H9 (cell line): ENCODE data around the gene EFNA3. TPM values are rescaled to one million over a fixed set of nuclear protein-coding genes. Genes with fewer than 3 reads are reported as not detected.

Experiments used
- DNase-seq: peaks from one replicate; pipeline ENCODE4 v3.0.0-alpha.2; 2017
- H2AFZ ChIP-seq: one replicate; pipeline ENCODE4 v1.6.1; 2013; ENCODE audit warnings: mild to moderate bottlenecking, low read length, control low read depth, moderate library complexity
- H2AK5ac ChIP-seq: 2 replicates; pipeline ENCODE4 v1.6.1; 2013; ENCODE audit warnings: low read length, control low read depth, mixed read lengths; ENCODE audit not compliant: insufficient read length
- H2BK120ac ChIP-seq: one replicate; pipeline ENCODE4 v1.6.1; 2013; ENCODE audit warnings: low read depth, mild to moderate bottlenecking, low read length, control low read depth, inconsistent platforms; ENCODE audit not compliant: poor library complexity, severe bottlenecking
- H2BK12ac ChIP-seq: 2 replicates; pipeline ENCODE4 v1.6.1; 2013; ENCODE audit warnings: low read length, control low read depth, mixed read lengths, low read depth; ENCODE audit not compliant: insufficient read length
- H2BK15ac ChIP-seq: 2 replicates; pipeline ENCODE4 v1.6.1; 2013; ENCODE audit warnings: low read depth, low read length, control low read depth
- H2BK20ac ChIP-seq: one replicate; pipeline ENCODE4 v1.6.1; 2013; ENCODE audit warnings: low read depth, mild to moderate bottlenecking, low read length, control low read depth, inconsistent platforms; ENCODE audit not compliant: poor library complexity, severe bottlenecking
- H2BK5ac ChIP-seq: 2 replicates; pipeline ENCODE4 v1.6.1; 2013; ENCODE audit warnings: low read length, control low read depth, mixed read lengths; ENCODE audit not compliant: insufficient read length
- H3K14ac ChIP-seq: 2 replicates; pipeline ENCODE4 v1.6.1; 2013; ENCODE audit warnings: low read length, control low read depth; ENCODE audit not compliant: insufficient read depth
- H3K18ac ChIP-seq: 2 replicates; pipeline ENCODE4 v1.6.1; 2013; ENCODE audit warnings: low read depth, mild to moderate bottlenecking, mixed read lengths, low read length, control low read depth; ENCODE audit not compliant: insufficient read length
- H3K23ac ChIP-seq: 2 replicates; pipeline ENCODE4 v1.6.1; 2013; ENCODE audit warnings: low read length, control low read depth, mixed read lengths, low read depth; ENCODE audit not compliant: insufficient read length
- H3K23me2 ChIP-seq: 2 replicates; pipeline ENCODE4 v1.6.1; 2013; ENCODE audit warnings: low read depth, mild to moderate bottlenecking, mixed read lengths, low read length, control low read depth; ENCODE audit not compliant: insufficient read length, poor library complexity, severe bottlenecking
- H3K27ac ChIP-seq: 2 replicates; pipeline ENCODE4 v1.5.1; 2013; ENCODE audit warnings: low read length, control low read depth, mixed read lengths, low read depth; ENCODE audit not compliant: insufficient read length
- H3K27me3 ChIP-seq: 2 replicates; pipeline ENCODE4 v1.6.1; 2013; ENCODE audit warnings: low read length, control low read depth, inconsistent platforms; ENCODE audit not compliant: insufficient read depth
- H3K4ac ChIP-seq: 2 replicates; pipeline ENCODE4 v1.6.1; 2013; ENCODE audit warnings: low read depth, mild to moderate bottlenecking, control low read depth, inconsistent platforms, low read length, moderate library complexity
- H3K4me1 ChIP-seq: 2 replicates; pipeline ENCODE4 v1.6.1; 2013; ENCODE audit warnings: low read length, control low read depth, inconsistent platforms; ENCODE audit not compliant: insufficient read depth
- H3K4me2 ChIP-seq: 2 replicates; pipeline ENCODE4 v1.6.1; 2013; ENCODE audit warnings: low read length, control low read depth, mixed read lengths; ENCODE audit not compliant: insufficient read length, insufficient read depth
- H3K56ac ChIP-seq: 2 replicates; pipeline ENCODE4 v1.6.1; 2013; ENCODE audit warnings: low read depth, mild to moderate bottlenecking, mixed read lengths, low read length, control low read depth; ENCODE audit not compliant: insufficient read length
- H3K79me1 ChIP-seq: 2 replicates; pipeline ENCODE4 v1.6.1; 2013; ENCODE audit warnings: low read depth, mild to moderate bottlenecking, moderate library complexity, low read length, control low read depth, inconsistent platforms; ENCODE audit not compliant: insufficient read depth, poor library complexity, severe bottlenecking
- H3K79me2 ChIP-seq: 2 replicates; pipeline ENCODE4 v1.6.1; 2013; ENCODE audit warnings: low read length, control low read depth, inconsistent platforms; ENCODE audit not compliant: insufficient read depth
- H3K9ac ChIP-seq: 2 replicates; pipeline ENCODE4 v1.6.1; 2013; ENCODE audit warnings: low read length, control low read depth, mixed read lengths; ENCODE audit not compliant: insufficient read length; ENCODE audit errors: extremely low read depth
- H3K9me3 ChIP-seq: one replicate; pipeline ENCODE4 v1.6.1; 2013; ENCODE audit warnings: low read depth, low read length, inconsistent platforms; ENCODE audit not compliant: control insufficient read depth
- H3T11ph ChIP-seq: one replicate; pipeline ENCODE4 v1.6.1; 2013; ENCODE audit warnings: mild to moderate bottlenecking, low read length, control low read depth, inconsistent platforms
- H4K20me1 ChIP-seq: one replicate; pipeline ENCODE4 v1.6.1; 2013; ENCODE audit not compliant: control insufficient read depth, insufficient read length, insufficient read depth
- H4K5ac ChIP-seq: 2 replicates; pipeline ENCODE4 v1.6.1; 2013; ENCODE audit warnings: low read depth, mild to moderate bottlenecking, mixed read lengths, low read length, control low read depth; ENCODE audit not compliant: insufficient read length
- H4K8ac ChIP-seq: replicated peaks from 2 replicates; pipeline ENCODE4 v1.6.1; 2013; ENCODE audit warnings: low read length, control low read depth, mixed read lengths, low read depth; ENCODE audit not compliant: insufficient read length
- H4K91ac ChIP-seq: 2 replicates; pipeline ENCODE4 v1.6.1; 2013; ENCODE audit warnings: low read depth, mild to moderate bottlenecking, moderate library complexity, mixed read lengths, low read length, control low read depth; ENCODE audit not compliant: insufficient read length
- H3K27ac Mint-ChIP-seq, 3 experiments: 2 replicates in 2 of 3; 3 replicates in 1 of 3; pipeline ENCODE4 v1.8.0; 2020 to 2021; ENCODE audit warnings: mixed read lengths in 3 of 3, mild to moderate bottlenecking in 1 of 3, moderate library complexity in 1 of 3
- H3K27me3 Mint-ChIP-seq: 2 replicates; pipeline ENCODE4 v1.8.0; 2021; ENCODE audit warnings: low read depth, mild to moderate bottlenecking, moderate library complexity, mixed read lengths
- H3K36me3 Mint-ChIP-seq, 3 experiments: 2 replicates in 2 of 3; 3 replicates in 1 of 3; pipeline ENCODE4 v1.8.0; 2020 to 2021; ENCODE audit warnings: low read depth in 3 of 3, mixed read lengths in 3 of 3; ENCODE audit not compliant: insufficient read depth in 1 of 3
- H3K4me1 Mint-ChIP-seq, 2 experiments: 2 replicates each; pipeline ENCODE4 v1.8.0; 2020; ENCODE audit warnings: mixed read lengths in 2 of 2
- H3K4me3 Mint-ChIP-seq, 2 experiments: 2 replicates in 1 of 2; 3 replicates in 1 of 2; pipeline ENCODE4 v1.8.0; 2020 to 2021; ENCODE audit warnings: mild to moderate bottlenecking in 2 of 2, mixed read lengths in 2 of 2, moderate library complexity in 1 of 2
- H3K9me3 Mint-ChIP-seq, 2 experiments: 2 replicates in 1 of 2; 3 replicates in 1 of 2; pipeline ENCODE4 v1.8.0; 2020; ENCODE audit warnings: mild to moderate bottlenecking in 2 of 2, mixed read lengths in 2 of 2, moderate library complexity in 1 of 2
- WGBS: extraction: QIAGEN DNeasy Blood & Tissue Kit; methylation state at CpG from one replicate; pipeline ENCODE4 v1.1.7; 2013; ENCODE audit warnings: missing lambda C conversion rate, low lambda C conversion rate, mixed read lengths; ENCODE audit not compliant: insufficient read length; ENCODE audit errors: extremely low coverage; 5-methylcytosine and 5-hydroxymethylcytosine counted together
- total RNA-seq: library from RNA; stranded (reverse); gene quantifications from 2 replicates; pipeline ENCODE4 v1.2.1, GENCODE V29; 2021
- TF ChIP-seq, protein P1 (sequence below): fragments of 200-600 bp; sonication (generic); conservative IDR thresholded peaks from 3 replicates; pipeline ENCODE4 v1.8.0; 2021; ENCODE audit warnings: antibody characterized with exemption, mild to moderate bottlenecking

EFNA3 gene
- total RNA-seq, 1 experiment from 2014 or later, result 3.9 TPM

DNA sequence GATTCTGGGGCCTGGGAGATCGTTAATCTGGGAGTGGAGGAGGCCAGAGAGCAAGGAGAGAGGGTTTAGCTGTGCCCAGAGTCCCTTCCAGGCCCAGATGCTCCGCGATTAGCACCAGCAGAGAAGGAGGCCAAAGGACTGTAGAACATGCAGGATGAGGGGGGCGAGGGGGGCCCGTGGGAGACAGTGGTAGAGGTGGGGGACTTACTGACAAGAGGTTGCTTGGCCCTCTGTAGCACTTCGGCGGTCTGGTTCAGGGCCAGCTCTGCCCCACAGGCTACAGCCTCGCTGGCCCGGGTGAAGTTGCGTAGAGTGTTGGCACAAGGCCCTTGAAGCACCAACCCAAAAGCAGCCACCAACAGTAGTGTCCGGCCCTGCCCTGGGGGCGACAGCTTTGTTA, 45.8 kb upstream of the EFNA3 start:
- Histone ChIP-seq H3K79me2 (no peaks in the 10 kb centered on the region), H2BK5ac (no peak overlapping the region), H3K18ac (no peak overlapping the region), H3K27me3 (no peaks in the 10 kb centered on the region), H2BK120ac (no peak overlapping the region), H3K4me2 (no peak overlapping the region), H4K20me1 (no peaks in the 10 kb centered on the region), H3K23me2 (no peaks in the 10 kb centered on the region), H3K4ac (no peak overlapping the region), H2AK5ac (no peak overlapping the region), H2AFZ (no peak overlapping the region), H3T11ph (no peak overlapping the region), H2BK20ac (no peak overlapping the region), H4K8ac (no peak overlapping the region), H3K27ac (no peak overlapping the region), H3K4me1 (no peaks in the 10 kb centered on the region), H3K23ac (no peak overlapping the region), H3K9me3 (no peaks in the 10 kb centered on the region), H2BK12ac (no peak overlapping the region), H3K56ac (no peak overlapping the region), H4K5ac (no peak overlapping the region), H2BK15ac (no peak overlapping the region), H4K91ac (no peak overlapping the region), H3K14ac (no peak overlapping the region), H3K79me1 (no peaks in the 10 kb centered on the region), H3K9ac (no peak overlapping the region)
- TF ChIP-seq, protein P1, sequence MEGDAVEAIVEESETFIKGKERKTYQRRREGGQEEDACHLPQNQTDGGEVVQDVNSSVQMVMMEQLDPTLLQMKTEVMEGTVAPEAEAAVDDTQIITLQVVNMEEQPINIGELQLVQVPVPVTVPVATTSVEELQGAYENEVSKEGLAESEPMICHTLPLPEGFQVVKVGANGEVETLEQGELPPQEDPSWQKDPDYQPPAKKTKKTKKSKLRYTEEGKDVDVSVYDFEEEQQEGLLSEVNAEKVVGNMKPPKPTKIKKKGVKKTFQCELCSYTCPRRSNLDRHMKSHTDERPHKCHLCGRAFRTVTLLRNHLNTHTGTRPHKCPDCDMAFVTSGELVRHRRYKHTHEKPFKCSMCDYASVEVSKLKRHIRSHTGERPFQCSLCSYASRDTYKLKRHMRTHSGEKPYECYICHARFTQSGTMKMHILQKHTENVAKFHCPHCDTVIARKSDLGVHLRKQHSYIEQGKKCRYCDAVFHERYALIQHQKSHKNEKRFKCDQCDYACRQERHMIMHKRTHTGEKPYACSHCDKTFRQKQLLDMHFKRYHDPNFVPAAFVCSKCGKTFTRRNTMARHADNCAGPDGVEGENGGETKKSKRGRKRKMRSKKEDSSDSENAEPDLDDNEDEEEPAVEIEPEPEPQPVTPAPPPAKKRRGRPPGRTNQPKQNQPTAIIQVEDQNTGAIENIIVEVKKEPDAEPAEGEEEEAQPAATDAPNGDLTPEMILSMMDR, result no peak
- WGBS, result no CpG with 5 or more reads among the region's 12 CpGs
- H3K4me1 Mint-ChIP-seq, result peaks cover 0 to 9% of the 10 kb centered on the region in 2 experiments; a peak in 2 of 4 replicates
- no peak overlapping the region for H3K27ac Mint-ChIP-seq
- no peak for DNase-seq
- H3K9me3 Mint-ChIP-seq, result no peaks in the 10 kb centered on the region
- no peaks in the 10 kb centered on the region for H3K36me3 Mint-ChIP-seq
- H3K4me3 Mint-ChIP-seq, result no peak overlapping the region
- peaks cover 32% of the 10 kb centered on the region for H3K27me3 Mint-ChIP-seq
